CD4-positive, alpha-beta memory T cell (primary cell): ENCODE data around the gene TJP3. TPM values are rescaled to one million over a fixed set of nuclear protein-coding genes. Genes with fewer than 3 reads are reported as not detected.
"Not testable (repeated sequence)": the region's sequence is repeated elsewhere in the genome, so short reads cannot be mapped to it uniquely, and the experiment has no call there.

Experiments used
- CTCF ChIA-PET: fragments of 350-600 bp; sonication (Branson Sonifier 250); formaldehyde crosslinking; loops from one replicate; lab custom pipeline; 2021; ENCODE audit warnings: inconsistent platforms; ENCODE audit not compliant: partially characterized antibody; lab: Charles Lee
- POLR2A ChIA-PET: fragments of 350-600 bp; sonication (Branson Sonifier 250); formaldehyde crosslinking; loops from one replicate; lab custom pipeline; 2021; ENCODE audit not compliant: partially characterized antibody; lab: Charles Lee
- DNase-seq, 5 donors: peaks; one replicate each; pipeline versions ENCODE4 v3.0.0 to v3.0.0-alpha.2; 2020 to 2022; ENCODE audit warnings: mixed read lengths in 1 of 5
- H3K27ac ChIP-seq: one replicate; pipeline ENCODE4 v1.7.0; 2013; ENCODE audit warnings: low read depth, low read length
- H3K27me3 ChIP-seq: 2 replicates; pipeline ENCODE4 v1.7.0; 2013; ENCODE audit warnings: mild to moderate bottlenecking, low read length, moderate library complexity; ENCODE audit not compliant: insufficient read depth
- H3K36me3 ChIP-seq: 2 replicates; pipeline ENCODE4 v1.7.0; 2013; ENCODE audit warnings: mild to moderate bottlenecking, low read length, moderate library complexity; ENCODE audit not compliant: insufficient read depth
- H3K4me1 ChIP-seq: 2 replicates; pipeline ENCODE4 v1.7.0; 2013; ENCODE audit warnings: mild to moderate bottlenecking, low read length, moderate library complexity; ENCODE audit not compliant: insufficient read depth
- H3K4me3 ChIP-seq, 2 donors: one replicate each; pipeline ENCODE4 v1.7.0; 2013; ENCODE audit warnings: low read length in 2 of 2, mild to moderate bottlenecking in 1 of 2
- H3K9me3 ChIP-seq, 2 donors: one replicate each; pipeline ENCODE4 v1.7.0; 2013; ENCODE audit warnings: low read length in 2 of 2, control low read depth in 1 of 2; ENCODE audit not compliant: control insufficient read depth in 1 of 2
- H3K27ac Mint-ChIP-seq, 7 donors: one replicate each; pipeline ENCODE4 v1.8.0; 2020 to 2021; ENCODE audit warnings: mixed read lengths in 7 of 7, mild to moderate bottlenecking in 6 of 7, inconsistent platforms in 3 of 7, moderate library complexity in 3 of 7
- H3K27me3 Mint-ChIP-seq, 2 donors: one replicate each; pipeline ENCODE4 v1.8.0; 2020 to 2021; ENCODE audit warnings: mixed read lengths in 2 of 2
- H3K36me3 Mint-ChIP-seq, 2 donors: one replicate each; pipeline ENCODE4 v1.8.0; 2020 to 2021; ENCODE audit warnings: mixed read lengths in 2 of 2, inconsistent platforms in 1 of 2, mild to moderate bottlenecking in 1 of 2
- H3K4me1 Mint-ChIP-seq, 4 donors: one replicate each; pipeline ENCODE4 v1.8.0; 2020 to 2021; ENCODE audit warnings: mixed read lengths in 4 of 4, mild to moderate bottlenecking in 1 of 4
- H3K4me3 Mint-ChIP-seq, 8 donors: one replicate each; pipeline ENCODE4 v1.8.0; 2020 to 2021; ENCODE audit warnings: mixed read lengths in 8 of 8, mild to moderate bottlenecking in 7 of 8, moderate library complexity in 6 of 8, inconsistent platforms in 3 of 8
- H3K9me3 Mint-ChIP-seq, 8 donors: one replicate each; pipeline ENCODE4 v1.8.0; 2020 to 2021; ENCODE audit warnings: mixed read lengths in 8 of 8, mild to moderate bottlenecking in 5 of 8, inconsistent platforms in 3 of 8, moderate library complexity in 1 of 8
- intact Hi-C: fragments of 100-400 bp; cut with micrococcal nuclease; formaldehyde crosslinking; loops from one replicate; pipeline ENCODE4 v1.15.1; 2023
- polyA plus RNA-seq, 2 donors: library from polyadenylated mRNA; unstranded; fragments of 300-500 nt; fragmentation: Illumina TruSeq; gene quantifications; one replicate each; pipeline ENCODE4 v1.2.3, GENCODE V29; 2021
- total RNA-seq, 2 experiments: library from RNA; stranded (reverse); gene quantifications; one replicate each; pipeline ENCODE4 v1.2.3, GENCODE V29; 2021

TJP3 gene
- total and polyA plus RNA-seq, 4 experiments from 2014 or later = 17.6 to 23.4 (median 20.6) TPM

- peaks cover 11 to 49% of the 10 kb centered on the region in 2 donors for H3K36me3 Mint-ChIP-seq
Measured at GRCh38 chr19:3758297-3758696, 50.1 kb downstream of the TJP3 start.

GRCh38 chr19:3759482-3760254 lies 51.5 kb downstream of the TJP3 start:
- peak overlapping the region in 5 of 7 donors; percentile 25 to 100 (median 57) for H3K27ac Mint-ChIP-seq

More at GRCh38 chr19:3758297-3758696, 50.1 kb downstream of the TJP3 start:
- H3K27me3 Mint-ChIP-seq, H3K27ac ChIP-seq, H3K36me3 ChIP-seq, H3K4me3 ChIP-seq, H3K4me3 Mint-ChIP-seq, H3K27me3 ChIP-seq, H3K9me3 ChIP-seq, H3K9me3 Mint-ChIP-seq, intact Hi-C loops: not testable (repeated sequence)
- peak overlapping the region in 1 of 7 donors; percentile 78 for H3K27ac Mint-ChIP-seq
- peaks cover 23 to 66% (median 40%) of the 10 kb centered on the region in 4 donors for H3K4me1 Mint-ChIP-seq
- DNase-seq = peak in 1 of 5 donors; percentile 19
- POLR2A ChIA-PET = interaction anchor here (1.9 kb wide), 1 partner anchor 11 kb away, joined by 4 read pairs; no protein-coding TSS in a partner anchor
- H3K4me1 ChIP-seq = peaks cover 44% of the 10 kb centered on the region
- CTCF ChIA-PET = interaction anchor here (9.7 kb wide), 1 partner anchor 64 kb away, joined by 82 read pairs; no protein-coding TSS in a partner anchor

GRCh38 chr19:3760871-3761361 lies 52.7 kb downstream of the TJP3 start:
- H3K27me3 Mint-ChIP-seq = peaks cover 0 to 2% of the 10 kb centered on the region in 2 donors
- peak overlapping the region; percentile 94 to 97 (median 96) for H3K4me3 Mint-ChIP-seq
- peaks cover 5 to 34% of the 10 kb centered on the region in 2 donors for H3K36me3 Mint-ChIP-seq
- peaks cover 46% of the 10 kb centered on the region for H3K4me1 ChIP-seq
- H3K4me3 ChIP-seq = peak overlapping the region; percentile 91 to 94
- H3K9me3 ChIP-seq = no peaks in the 10 kb centered on the region
- H3K27ac ChIP-seq = peak overlapping the region; percentile 99
- H3K27me3 ChIP-seq = no peaks in the 10 kb centered on the region
- H3K4me1 Mint-ChIP-seq = peaks cover 18 to 59% (median 33%) of the 10 kb centered on the region in 4 donors
- H3K9me3 Mint-ChIP-seq = peaks cover 0 to 3% (median 0%) of the 10 kb centered on the region in 8 donors
- H3K36me3 ChIP-seq = peaks cover 10% of the 10 kb centered on the region
- ChIA-PET CTCF (interaction anchor here (0.5 to 9.7 kb wide), 7 partner anchors 11 to 196 kb away, joined by 3 to 82 read pairs (median 10); no protein-coding TSS in a partner anchor), POLR2A (interaction anchor here (0.6 to 3.8 kb wide), 8 partner anchors 9 to 61 kb away, joined by 3 to 46 read pairs (median 18); no protein-coding TSS in a partner anchor)
- H3K27ac Mint-ChIP-seq = peak overlapping the region; percentile 95 to 100 (median 99)
- DNase-seq = peak; percentile 48 to 57 (median 56)
- intact Hi-C loops = loop anchor here (5.0 kb wide), 1 partner anchor 711 kb away; the partner anchor contains the start of gene HDGFL2

More at GRCh38 chr19:3759482-3760254, 51.5 kb downstream of the TJP3 start:
- DNase-seq = peak in 1 of 5 donors; percentile 30
- Mint-ChIP-seq H3K9me3 (peaks cover 0 to 3% (median 0%) of the 10 kb centered on the region in 8 donors), H3K4me3 (peak overlapping the region in 6 of 8 donors; percentile 31 to 95 (median 46)), H3K4me1 (peaks cover 21 to 68% (median 41%) of the 10 kb centered on the region in 4 donors), H3K27me3 (peaks cover 0 to 2% of the 10 kb centered on the region in 2 donors), H3K36me3 (peaks cover 11 to 43% of the 10 kb centered on the region in 2 donors)
- ChIA-PET POLR2A (interaction anchor here (1.0 to 3.8 kb wide), 4 partner anchors 9 to 38 kb away, joined by 3 to 36 read pairs (median 4); no protein-coding TSS in a partner anchor), CTCF (interaction anchor here (9.7 kb wide), 1 partner anchor 63 kb away, joined by 82 read pairs; no protein-coding TSS in a partner anchor)
- Histone ChIP-seq H3K27ac (peak overlapping the region; percentile 12), H3K36me3 (peaks cover 4% of the 10 kb centered on the region), H3K9me3 (no peaks in the 10 kb centered on the region), H3K27me3 (no peaks in the 10 kb centered on the region), H3K4me3 (no peak overlapping the region), H3K4me1 (peaks cover 46% of the 10 kb centered on the region)
- intact Hi-C loops = loop anchor here (5.0 kb wide), 1 partner anchor 713 kb away; the partner anchor contains the start of gene HDGFL2

GRCh38 chr19:3761382-3762129 lies 53.4 kb downstream of the TJP3 start, which contains the start of gene APBA3:
APBA3 (minus strand) TSS chr19:3761692; CDS start chr19:3760264, 1,428 bp downstream.
- intact Hi-C loops = loop anchor here (1.0 to 5.0 kb wide), 6 partner anchors 40 to 711 kb away; partner anchors contain the start of genes DAPK3, EEF2 and HDGFL2
- DNase-seq = peak; percentile 90 to 94 (median 92)
- peaks cover 12% of the 10 kb centered on the region for H3K36me3 ChIP-seq
- Mint-ChIP-seq H3K4me1 (peaks cover 19 to 61% (median 35%) of the 10 kb centered on the region in 4 donors), H3K27me3 (peaks cover 0 to 2% of the 10 kb centered on the region in 2 donors), H3K9me3 (peaks cover 0 to 3% (median 0%) of the 10 kb centered on the region in 8 donors), H3K4me3 (peak within 1 kb of the TSS; percentile 96 to 99 (median 98)), H3K27ac (peak within 1 kb of the TSS; percentile 100), H3K36me3 (peaks cover 7 to 38% of the 10 kb centered on the region in 2 donors)
- POLR2A ChIA-PET = interaction anchor here (0.6 to 3.8 kb wide), 28 partner anchors 9 to 1207 kb away, joined by 3 to 46 read pairs (median 7); partner anchors contain the start of genes DAPK3, DOHH, EEF2 and KDM4B
- peak within 1 kb of the TSS; percentile 100 for H3K27ac ChIP-seq
- H3K4me1 ChIP-seq = peaks cover 46% of the 10 kb centered on the region
- H3K9me3 ChIP-seq = no peaks in the 10 kb centered on the region
- H3K27me3 ChIP-seq = no peaks in the 10 kb centered on the region
- CTCF ChIA-PET = interaction anchor here (0.5 to 9.7 kb wide), 15 partner anchors 9 to 224 kb away, joined by 3 to 82 read pairs (median 6); partner anchors contain the start of gene EEF2
- peak within 1 kb of the TSS; percentile 91 to 98 for H3K4me3 ChIP-seq

GRCh38 chr19:3762130-3762473 lies 53.9 kb downstream of the TJP3 start:
- CTCF ChIA-PET = interaction anchor here (1.0 to 9.7 kb wide), 18 partner anchors 9 to 1710 kb away, joined by 3 to 82 read pairs (median 4); partner anchors contain the start of genes DOHH and EEF2
- H3K27ac ChIP-seq = peak overlapping the region; percentile 100
- no peak for DNase-seq
- Mint-ChIP-seq H3K27ac (peak overlapping the region; percentile 100), H3K9me3 (peaks cover 0 to 3% (median 0%) of the 10 kb centered on the region in 8 donors), H3K27me3 (peaks cover 0 to 2% of the 10 kb centered on the region in 2 donors), H3K4me3 (peak overlapping the region; percentile 96 to 99 (median 98)), H3K36me3 (peaks cover 6 to 38% of the 10 kb centered on the region in 2 donors), H3K4me1 (peaks cover 16 to 59% (median 34%) of the 10 kb centered on the region in 4 donors)
- H3K9me3 ChIP-seq = no peaks in the 10 kb centered on the region
- H3K27me3 ChIP-seq = no peaks in the 10 kb centered on the region
- POLR2A ChIA-PET = interaction anchor here (0.8 to 3.8 kb wide), 35 partner anchors 9 to 1206 kb away, joined by 3 to 46 read pairs (median 6); partner anchors contain the start of genes DAPK3, DOHH, EEF2 and FEM1A
- peaks cover 12% of the 10 kb centered on the region for H3K36me3 ChIP-seq
- intact Hi-C loops = loop anchor here (1.0 to 5.0 kb wide), 6 partner anchors 41 to 710 kb away; partner anchors contain the start of genes DAPK3, EEF2 and HDGFL2
- H3K4me3 ChIP-seq = peak overlapping the region in 1 of 2 donors; percentile 98
- H3K4me1 ChIP-seq = peaks cover 46% of the 10 kb centered on the region
